ENCODE data around the gene FOXJ2. TPM values are rescaled to one million over a fixed set of nuclear protein-coding genes. Genes with fewer than 3 reads are reported as not detected.

Gene FOXJ2
- total RNA-seq, 1 donor from 2014 or later: 24.0 TPM

DNA sequence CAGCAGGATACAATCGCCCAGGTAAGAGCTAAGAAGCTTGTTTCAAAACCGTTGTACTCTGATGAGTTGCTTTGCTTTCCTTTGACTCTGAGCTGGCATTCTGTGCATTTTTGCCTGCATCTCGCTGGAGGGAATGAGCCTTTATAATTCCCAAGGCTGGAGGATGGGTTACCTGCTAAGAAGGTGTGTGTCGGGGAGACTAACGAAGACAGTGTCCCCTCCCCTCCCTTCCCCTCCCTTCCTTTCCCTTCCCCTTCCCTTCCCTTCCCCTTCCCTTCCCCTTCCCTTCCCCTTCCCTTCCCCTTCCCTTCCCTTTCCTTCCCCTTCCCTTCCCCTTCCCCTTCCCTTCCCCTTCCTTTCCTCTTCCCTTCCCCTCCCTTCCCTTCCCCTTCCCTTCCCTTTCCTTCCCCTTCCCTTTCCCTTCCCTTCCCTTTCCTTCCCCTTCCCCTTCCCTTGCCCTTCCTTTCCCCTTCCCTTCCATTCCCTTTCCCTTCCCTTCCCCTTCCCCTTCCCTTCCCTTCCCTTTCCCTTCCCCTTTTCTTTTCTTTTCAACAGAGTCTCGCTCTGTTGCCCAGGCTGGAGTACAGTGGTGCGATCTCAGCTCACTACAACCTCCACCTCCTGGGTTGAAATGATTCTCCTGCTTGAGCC lies 18.2 kb downstream of the FOXJ2 start:
- Mint-ChIP-seq H3K36me3 (ENCODE audit: low read depth) (peaks cover 47% of the 10 kb centered on the region), H3K27me3 (ENCODE audit: low read depth) (no peaks in the 10 kb centered on the region), H3K4me1 (ENCODE audit: low read depth) (no peaks in the 10 kb centered on the region), H3K27ac (ENCODE audit: unreplicated experiment) (no peak overlapping the region), H3K4me3 (ENCODE audit: unreplicated experiment) (no peak overlapping the region), H3K9me3 (ENCODE audit: low read depth) (no peaks in the 10 kb centered on the region)
- no peak for TF ChIP-seq CTCF (IDR thresholded peaks at IDR 0.05)
- DNase-seq (ENCODE audit: low spot score): no peak

- no peak overlapping the region for H3K27ac Mint-ChIP-seq (ENCODE audit: unreplicated experiment)
- no peak overlapping the region for H3K4me3 Mint-ChIP-seq (ENCODE audit: unreplicated experiment)
- H3K36me3 Mint-ChIP-seq (ENCODE audit: low read depth): peaks cover 41% of the 10 kb centered on the region
- TF ChIP-seq CTCF (IDR thresholded peaks at IDR 0.05): no peak
- H3K27me3 Mint-ChIP-seq (ENCODE audit: low read depth): no peaks in the 10 kb centered on the region
- H3K9me3 Mint-ChIP-seq (ENCODE audit: low read depth): no peaks in the 10 kb centered on the region
- DNase-seq (ENCODE audit: low spot score): no peak
- peaks cover 7% of the 10 kb centered on the region for H3K4me1 Mint-ChIP-seq (ENCODE audit: low read depth)
Measured at GRCh38 chr12:8052679-8053078, 20.2 kb downstream of the FOXJ2 start.

GRCh38 chr12:8054816-8055215 lies 22.3 kb downstream of the FOXJ2 start:
- Mint-ChIP-seq H3K27me3 (ENCODE audit: low read depth) (no peaks in the 10 kb centered on the region), H3K36me3 (ENCODE audit: low read depth) (peaks cover 31% of the 10 kb centered on the region), H3K27ac (ENCODE audit: unreplicated experiment) (no peak overlapping the region), H3K4me3 (ENCODE audit: unreplicated experiment) (no peak overlapping the region), H3K9me3 (ENCODE audit: low read depth) (no peaks in the 10 kb centered on the region), H3K4me1 (ENCODE audit: low read depth) (peaks cover 12% of the 10 kb centered on the region)
- DNase-seq (ENCODE audit: low spot score): no peak
- no peak for TF ChIP-seq CTCF (IDR thresholded peaks at IDR 0.05)

GRCh38 chr12:8057306-8057705 lies 24.8 kb downstream of the FOXJ2 start:
- Mint-ChIP-seq H3K9me3 (ENCODE audit: low read depth) (no peaks in the 10 kb centered on the region), H3K36me3 (ENCODE audit: low read depth) (peaks cover 20% of the 10 kb centered on the region), H3K27ac (ENCODE audit: unreplicated experiment) (peak overlapping the region; percentile 25), H3K27me3 (ENCODE audit: low read depth) (no peaks in the 10 kb centered on the region), H3K4me1 (ENCODE audit: low read depth) (peaks cover 12% of the 10 kb centered on the region), H3K4me3 (ENCODE audit: unreplicated experiment) (no peak overlapping the region)
- no peak for DNase-seq (ENCODE audit: low spot score)
- TF ChIP-seq CTCF (IDR thresholded peaks at IDR 0.05): no peak

- Mint-ChIP-seq H3K4me3 (ENCODE audit: unreplicated experiment) (no peak overlapping the region), H3K4me1 (ENCODE audit: low read depth) (peaks cover 12% of the 10 kb centered on the region), H3K27me3 (ENCODE audit: low read depth) (no peaks in the 10 kb centered on the region), H3K27ac (ENCODE audit: unreplicated experiment) (peak overlapping the region; percentile 42), H3K9me3 (ENCODE audit: low read depth) (no peaks in the 10 kb centered on the region), H3K36me3 (ENCODE audit: low read depth) (peaks cover 14% of the 10 kb centered on the region)
- no peak for TF ChIP-seq CTCF (IDR thresholded peaks at IDR 0.05)
- no peak for DNase-seq (ENCODE audit: low spot score)
Measured at GRCh38 chr12:8057839-8058238, 25.3 kb downstream of the FOXJ2 start.
